GM18520 (cell line): ENCODE data around the gene ATG13.

Experiments used
- ATAC-seq: cut with Tn5 transposase; IDR thresholded peaks from one replicate; pipeline ENCODE4 v1.9.1; 2021; ENCODE audit not compliant: unreplicated experiment

ATG13 gene

GRCh38 chr11:46604796-46605195 lies 12.6 kb upstream of the ATG13 start:
- ATAC-seq, result no peak

- no peak for ATAC-seq
These were observed 9.8 kb upstream of the ATG13 start for GRCh38 chr11:46607516-46607915.

GRCh38 chr11:46609386-46609785 lies 8.0 kb upstream of the ATG13 start:
- ATAC-seq, result no peak

- no peak for ATAC-seq
These were observed 5.6 kb upstream of the ATG13 start for GRCh38 chr11:46611526-46612304.

- no peak for ATAC-seq
These were observed 5.0 kb upstream of the ATG13 start for GRCh38 chr11:46612326-46612725.

DNA sequence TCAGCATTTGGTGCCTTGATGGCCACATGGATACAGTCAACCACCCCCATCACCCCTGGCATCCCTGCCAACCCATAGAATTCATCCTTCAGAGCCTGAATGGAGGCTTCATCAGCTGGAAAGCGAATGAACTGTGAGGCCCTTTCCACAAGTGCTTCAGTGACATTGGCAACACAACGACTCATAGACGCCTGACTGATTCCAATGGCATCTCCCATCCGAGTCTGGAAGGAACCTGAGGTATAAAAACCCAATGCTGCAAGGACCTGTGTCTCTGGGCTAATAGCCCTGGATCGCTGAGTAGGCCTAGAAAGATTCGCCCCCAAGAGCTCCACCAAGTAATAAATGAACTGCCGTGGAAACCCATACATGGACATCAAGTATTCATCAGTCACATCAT lies 1.6 kb upstream of the ATG13 start:
- no peak for ATAC-seq

DNA sequence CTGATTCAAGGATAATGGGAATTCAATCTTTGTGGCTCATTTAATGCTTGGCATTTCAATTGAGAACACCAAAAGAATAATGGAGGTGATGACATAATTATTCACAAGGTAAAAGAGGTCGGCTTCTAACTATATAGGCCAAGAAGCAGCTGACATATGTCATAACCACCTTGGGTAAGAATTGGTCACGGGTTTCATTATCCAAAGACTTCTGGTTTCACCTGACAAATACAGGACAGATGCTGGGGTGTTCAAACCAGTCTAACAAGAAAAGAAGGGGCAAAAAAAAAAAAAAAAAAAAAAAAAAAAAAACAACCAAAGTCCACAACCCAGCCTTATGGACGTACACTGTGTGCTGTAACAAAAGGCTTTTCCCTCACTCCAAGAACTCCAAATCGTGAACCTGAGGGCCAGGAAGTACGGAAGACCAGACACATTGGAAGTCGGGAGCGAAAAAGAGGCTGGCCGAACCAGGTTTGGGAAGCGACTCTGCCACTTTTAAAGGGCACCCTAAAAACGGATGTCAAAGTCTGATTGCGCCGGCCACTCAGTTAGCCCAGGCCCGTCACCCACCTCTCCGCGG lies 711 bp upstream of the ATG13 start:
- ATAC-seq, result no peak

GRCh38 chr11:46617972-46618314 lies 590 bp downstream of the ATG13 start:
- ATAC-seq, result no peak

GRCh38 chr11:46618837-46619236 lies 1.5 kb downstream of the ATG13 start:
- ATAC-seq, result no peak

DNA sequence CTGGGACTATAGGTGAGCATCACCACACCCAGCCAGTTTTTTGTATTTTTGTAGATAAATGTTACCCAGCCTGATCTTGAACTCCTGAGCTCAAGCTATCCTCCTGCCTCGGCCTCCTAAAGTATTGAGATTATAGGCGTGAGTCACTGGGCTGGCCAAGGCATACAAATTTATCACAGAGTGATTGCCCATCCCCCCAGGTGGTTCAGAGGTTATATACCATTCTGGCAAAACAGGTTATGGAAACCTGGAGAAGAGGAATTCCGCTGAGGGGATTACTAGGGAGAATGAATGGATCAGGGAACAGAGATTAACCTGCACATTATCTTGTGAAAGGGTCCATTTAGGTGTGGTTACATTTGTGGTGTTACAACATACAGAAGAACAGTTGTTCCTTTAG lies 8.1 kb downstream of the ATG13 start:
- ATAC-seq, result no peak

DNA sequence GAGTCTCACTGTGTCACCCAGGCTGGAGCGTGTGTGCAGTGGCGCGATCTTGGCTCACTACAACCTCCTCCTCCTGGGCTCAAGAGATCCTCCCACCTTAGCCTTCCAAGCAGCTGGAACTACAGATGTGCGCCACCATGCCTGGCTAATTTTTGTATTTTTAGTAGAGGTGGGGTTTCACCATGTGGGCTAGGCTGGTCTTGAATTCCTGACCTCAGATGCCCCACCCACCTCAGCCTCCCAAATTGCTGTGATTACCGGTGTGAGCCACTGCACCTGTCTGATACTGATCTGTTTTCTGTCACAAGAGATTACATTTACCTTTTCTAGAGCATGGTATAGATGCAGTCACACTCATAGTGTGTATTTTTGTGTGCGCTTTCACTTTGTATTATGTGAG lies 11.6 kb downstream of the ATG13 start:
- no peak for ATAC-seq

DNA sequence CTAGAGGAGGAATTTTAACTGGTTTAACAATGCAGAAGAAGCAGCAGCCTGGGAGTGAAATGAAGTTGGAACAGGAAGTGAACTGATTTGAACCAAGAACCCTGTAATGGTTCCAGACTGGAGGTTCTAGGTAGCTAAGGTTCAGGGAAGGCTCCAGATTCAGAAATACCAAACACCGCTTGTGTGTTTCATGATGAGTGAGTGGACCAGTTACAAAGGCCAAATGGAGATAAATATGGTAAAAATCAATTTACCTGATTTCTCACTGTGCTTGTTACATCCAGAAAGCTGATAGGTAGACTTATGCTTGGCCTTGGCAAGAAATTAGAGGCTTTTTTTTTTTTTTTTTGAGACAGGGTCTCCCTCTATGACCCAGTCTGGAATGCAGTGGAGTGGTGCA lies 12.9 kb downstream of the ATG13 start:
- ATAC-seq, result no peak

DNA sequence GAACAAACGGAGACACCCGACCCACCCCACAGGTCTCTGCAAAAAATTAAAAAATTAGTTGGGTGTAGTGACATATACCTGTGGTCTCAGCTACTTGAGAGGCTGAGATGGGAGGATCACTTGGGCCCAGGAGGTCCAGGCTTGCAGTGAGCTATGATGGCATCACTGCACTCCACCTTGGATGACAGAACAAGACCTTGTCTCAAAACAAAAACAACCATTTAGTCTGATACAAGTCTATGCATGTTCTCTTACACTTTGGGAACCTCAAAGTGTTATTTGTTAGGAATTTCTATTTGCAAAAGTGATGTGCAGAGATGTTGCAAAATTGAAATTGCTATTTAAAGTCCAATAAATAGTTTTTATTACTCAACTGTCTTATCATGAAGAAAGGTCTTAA lies 14.3 kb downstream of the ATG13 start:
- no peak for ATAC-seq

GRCh38 chr11:46632502-46632901 lies 15.1 kb downstream of the ATG13 start:
- ATAC-seq, result no peak

DNA sequence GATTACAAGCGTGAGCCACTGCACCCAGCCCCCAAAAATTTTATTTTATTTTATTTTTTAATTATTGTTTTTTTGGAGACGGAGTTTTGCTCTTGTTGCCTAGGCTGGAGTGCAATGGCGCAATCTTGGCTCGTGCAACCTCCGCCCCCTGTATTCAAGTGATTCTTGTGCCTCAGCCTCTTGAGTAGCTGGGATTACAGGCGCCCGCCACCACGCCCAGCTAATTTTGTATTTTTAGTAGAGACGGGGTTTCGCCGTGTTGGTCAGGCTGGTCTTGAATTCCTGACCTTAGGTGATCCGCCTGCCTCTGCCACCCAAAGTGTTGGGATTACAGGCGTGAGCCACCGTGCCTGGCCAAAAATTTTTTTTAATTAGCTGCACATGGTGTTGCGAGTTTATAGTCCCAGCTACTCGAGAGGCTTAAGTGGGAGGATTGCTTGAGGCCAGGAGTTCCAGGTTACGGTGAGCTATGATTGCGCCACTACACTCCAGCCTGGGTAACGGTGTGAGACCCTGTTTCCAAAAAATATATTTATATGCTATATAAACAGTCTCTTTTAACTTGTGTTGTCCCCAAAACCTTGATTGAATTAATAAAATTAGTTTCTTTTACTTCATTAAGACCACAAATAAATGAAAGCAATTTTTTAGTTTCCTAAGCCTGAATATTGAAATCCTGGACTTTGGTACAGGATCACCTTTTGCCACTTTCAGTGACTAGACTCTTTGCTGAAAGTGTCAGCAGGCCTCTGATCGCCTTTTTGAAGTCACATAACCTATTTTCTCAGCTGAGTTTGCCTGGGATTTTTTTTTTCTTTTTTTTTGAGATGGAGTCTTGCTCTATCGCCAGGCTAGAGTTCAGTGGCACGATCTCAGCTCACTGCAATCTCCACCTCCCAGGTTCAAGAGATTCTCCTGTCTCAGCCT lies 16.2 kb downstream of the ATG13 start:
- ATAC-seq, result no peak

GRCh38 chr11:46635557-46636139 lies 18.3 kb downstream of the ATG13 start:
- no peak for ATAC-seq

DNA sequence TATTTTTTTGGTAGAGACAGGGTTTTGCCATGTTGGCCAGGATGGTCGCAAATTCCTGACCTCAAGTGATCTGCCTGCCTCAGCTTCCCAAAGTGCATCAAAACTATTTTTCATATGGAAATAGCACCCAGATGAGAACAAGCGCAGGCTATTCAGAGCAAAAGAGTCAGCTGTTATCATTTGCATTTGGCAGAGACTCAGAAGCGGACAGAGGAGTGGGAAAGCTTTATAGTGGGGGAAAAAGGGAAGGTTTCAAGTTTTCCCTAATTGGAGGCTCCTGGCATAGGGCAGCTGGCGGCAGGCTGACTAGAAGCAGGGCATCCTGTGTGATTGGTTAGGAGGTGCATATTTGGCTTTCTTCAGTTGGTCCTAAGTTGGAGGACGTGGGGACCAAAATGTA lies 20.2 kb downstream of the ATG13 start:
- no peak for ATAC-seq

DNA sequence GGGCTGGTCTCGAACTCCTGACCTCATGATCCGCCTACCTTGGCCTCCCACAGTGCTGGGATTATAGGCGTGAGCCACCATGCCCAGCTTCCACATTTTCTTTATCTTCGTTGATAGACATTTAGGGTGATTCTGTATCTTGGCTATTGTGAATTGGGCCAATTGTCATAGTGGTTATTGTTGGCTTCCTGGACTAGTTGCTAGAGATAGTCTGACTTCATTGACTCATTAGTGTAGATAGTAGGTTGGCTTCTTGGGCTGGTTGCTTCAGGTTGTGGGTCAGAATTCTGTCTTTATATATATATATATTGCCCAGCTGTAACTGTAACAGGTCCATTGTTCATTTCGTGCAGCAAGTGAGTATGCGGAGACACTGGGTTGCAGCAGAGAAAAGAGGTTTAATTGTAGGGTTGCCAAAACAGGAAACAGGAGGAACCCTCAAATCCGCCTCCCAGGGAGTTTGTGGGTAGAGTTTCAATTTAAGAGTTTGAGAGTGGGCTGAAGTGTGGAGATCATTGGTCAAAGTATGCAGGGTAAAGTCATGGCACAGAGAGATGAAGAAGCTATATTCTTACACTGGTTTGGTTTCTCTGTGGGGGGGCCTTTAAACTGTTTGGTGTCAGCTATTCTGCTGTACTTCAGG lies 22.0 kb downstream of the ATG13 start:
- no peak for ATAC-seq

DNA sequence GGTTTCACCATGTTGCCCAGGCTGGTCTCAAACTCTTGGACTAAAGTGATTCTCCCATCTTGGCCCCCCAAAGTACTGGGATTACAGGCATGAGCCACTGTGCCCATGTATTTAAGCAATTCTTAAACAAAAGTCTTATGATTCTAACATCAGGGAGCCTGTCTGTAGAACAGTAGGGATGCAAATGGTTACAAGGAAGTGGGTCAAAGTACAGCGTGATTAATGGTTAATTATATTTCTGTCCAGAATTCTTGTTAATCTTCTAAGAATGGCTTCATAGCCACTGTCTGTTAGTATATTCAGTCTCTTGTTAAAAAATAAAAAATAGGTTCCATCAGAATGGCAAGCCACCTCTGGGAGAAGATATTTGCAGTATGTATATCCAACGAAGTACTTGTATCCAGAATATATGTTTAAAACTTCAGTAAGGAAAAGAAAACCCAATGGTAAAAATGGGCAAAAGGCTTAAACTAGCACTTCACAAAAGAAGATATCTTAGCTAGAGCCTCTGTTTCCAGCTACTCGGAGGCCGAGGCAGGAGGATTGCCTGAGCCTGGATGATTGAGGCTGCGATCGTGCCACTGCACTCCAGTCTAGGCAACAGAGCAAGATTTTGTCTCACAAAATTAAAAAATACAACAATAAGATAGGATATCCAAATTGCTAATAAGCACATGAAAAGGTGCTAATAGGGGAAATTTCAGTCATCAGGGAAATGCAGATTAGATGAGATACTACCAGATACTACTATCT lies 22.9 kb downstream of the ATG13 start:
- ATAC-seq, result no peak

GRCh38 chr11:46641639-46642038 lies 24.3 kb downstream of the ATG13 start:
- ATAC-seq, result no peak
